Ascending aorta (tissue), 2 donors: Measurements from ENCODE around the gene UBE2A. TPM values are rescaled to one million over a fixed set of nuclear protein-coding genes. Genes with fewer than 3 reads are reported as not detected.

ENCODE experiments used
- DNase-seq, 2 donors: peaks; one replicate each; pipeline ENCODE4 v3.0.0-alpha.2; 2019; ENCODE audit warnings: low spot score in 2 of 2
- H3K27ac ChIP-seq, 2 donors: fragments of 200-600 bp; sonication (generic); one replicate each; pipeline ENCODE4 v1.5.1; 2016 to 2017; ENCODE audit warnings: mild to moderate bottlenecking in 1 of 2
- H3K27me3 ChIP-seq: fragments of 200-600 bp; sonication (generic); one replicate; pipeline ENCODE4 v1.5.1; 2017
- H3K36me3 ChIP-seq, 2 donors: fragments of 200-600 bp; sonication (generic); one replicate each; pipeline ENCODE4 v1.5.1; 2016
- H3K4me1 ChIP-seq, 2 donors: fragments of 200-600 bp; sonication (generic); one replicate each; pipeline ENCODE4 v1.5.1; 2016 to 2017; ENCODE audit warnings: mild to moderate bottlenecking in 1 of 2
- H3K4me3 ChIP-seq, 2 donors: fragments of 200-600 bp; sonication (generic); one replicate each; pipeline ENCODE4 v1.5.1; 2016 to 2017; ENCODE audit warnings: mild to moderate bottlenecking in 1 of 2
- H3K9me3 ChIP-seq, 2 donors: fragments of 200-600 bp; sonication (generic); one replicate each; pipeline ENCODE4 v1.5.1; 2016
- intact Hi-C: fragments of 100-400 bp; cut with DNase I; formaldehyde crosslinking; loops from one replicate; pipeline ENCODE4 v1.15.1; 2023
- total RNA-seq: library from RNA; depleted of rRNA; stranded (reverse); fragments of >200 nt; gene quantifications from one replicate; pipeline ENCODE4 v1.1.0, GENCODE V29; 2016
- TF ChIP-seq, protein P1 (sequence below), 3 experiments: fragments of 200-600 bp in 2 of 3; fragments of 450-650 bp in 1 of 3; sonication (generic) in 2 of 3; IDR thresholded peaks; one replicate each; pipeline ENCODE4 v1.5.1; 2016 to 2019; ENCODE audit warnings: antibody characterized with exemption in 3 of 3, mild to moderate bottlenecking in 1 of 3, moderate library complexity in 1 of 3

The UBE2A gene
- total RNA-seq, 1 donor from 2014 or later: 28.4 TPM

DNA sequence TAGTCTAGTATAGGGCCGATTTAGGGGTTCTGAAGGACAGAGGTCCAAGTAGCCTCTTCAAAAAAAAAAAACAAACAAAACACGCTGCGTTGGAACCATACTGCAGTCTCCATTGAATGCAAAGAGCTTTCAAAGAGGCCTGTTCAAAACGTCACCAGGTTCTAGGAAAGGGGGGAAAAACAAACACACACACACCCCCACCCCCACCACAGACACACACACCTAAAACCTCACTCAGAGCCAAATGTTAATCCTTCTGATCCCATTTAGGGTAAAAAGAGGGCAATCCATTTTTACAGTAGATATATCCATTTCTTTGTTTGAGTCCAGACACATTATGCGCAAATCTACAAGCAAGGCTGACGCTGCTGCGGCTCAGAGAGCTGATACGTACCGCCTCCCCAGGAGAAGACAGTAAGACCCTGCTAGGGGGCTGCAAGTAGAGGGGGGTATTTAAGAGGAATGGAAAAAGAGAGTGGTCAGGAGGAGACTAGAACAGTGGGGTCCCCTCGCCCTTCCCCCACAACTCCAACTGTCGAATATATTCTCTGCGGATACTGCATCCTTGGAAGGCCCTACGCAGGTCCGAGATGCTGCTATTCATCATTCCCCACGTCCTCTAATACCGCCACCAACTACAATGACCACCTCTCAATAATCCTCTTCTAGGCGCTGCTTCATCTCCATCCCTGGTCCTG lies 30.6 kb downstream of the UBE2A start:
- Histone ChIP-seq H3K4me3 (peak overlapping the region; percentile 63 to 77), H3K36me3 (no peaks in the 10 kb centered on the region), H3K27ac (peak overlapping the region; percentile 69 to 79), H3K4me1 (no peaks in the 10 kb centered on the region), H3K27me3 (no peaks in the 10 kb centered on the region), H3K9me3 (no peaks in the 10 kb centered on the region)
- TF ChIP-seq, protein P1, sequence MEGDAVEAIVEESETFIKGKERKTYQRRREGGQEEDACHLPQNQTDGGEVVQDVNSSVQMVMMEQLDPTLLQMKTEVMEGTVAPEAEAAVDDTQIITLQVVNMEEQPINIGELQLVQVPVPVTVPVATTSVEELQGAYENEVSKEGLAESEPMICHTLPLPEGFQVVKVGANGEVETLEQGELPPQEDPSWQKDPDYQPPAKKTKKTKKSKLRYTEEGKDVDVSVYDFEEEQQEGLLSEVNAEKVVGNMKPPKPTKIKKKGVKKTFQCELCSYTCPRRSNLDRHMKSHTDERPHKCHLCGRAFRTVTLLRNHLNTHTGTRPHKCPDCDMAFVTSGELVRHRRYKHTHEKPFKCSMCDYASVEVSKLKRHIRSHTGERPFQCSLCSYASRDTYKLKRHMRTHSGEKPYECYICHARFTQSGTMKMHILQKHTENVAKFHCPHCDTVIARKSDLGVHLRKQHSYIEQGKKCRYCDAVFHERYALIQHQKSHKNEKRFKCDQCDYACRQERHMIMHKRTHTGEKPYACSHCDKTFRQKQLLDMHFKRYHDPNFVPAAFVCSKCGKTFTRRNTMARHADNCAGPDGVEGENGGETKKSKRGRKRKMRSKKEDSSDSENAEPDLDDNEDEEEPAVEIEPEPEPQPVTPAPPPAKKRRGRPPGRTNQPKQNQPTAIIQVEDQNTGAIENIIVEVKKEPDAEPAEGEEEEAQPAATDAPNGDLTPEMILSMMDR (IDR thresholded peaks at IDR 0.05): no peak
- intact Hi-C loops: loop anchor here (2.0 to 10.0 kb wide), 5 partner anchors 30 to 368 kb away; partner anchors contain the start of genes PGRMC1, RPL39, SLC25A5 and UBE2A
- no peak for DNase-seq

DNA sequence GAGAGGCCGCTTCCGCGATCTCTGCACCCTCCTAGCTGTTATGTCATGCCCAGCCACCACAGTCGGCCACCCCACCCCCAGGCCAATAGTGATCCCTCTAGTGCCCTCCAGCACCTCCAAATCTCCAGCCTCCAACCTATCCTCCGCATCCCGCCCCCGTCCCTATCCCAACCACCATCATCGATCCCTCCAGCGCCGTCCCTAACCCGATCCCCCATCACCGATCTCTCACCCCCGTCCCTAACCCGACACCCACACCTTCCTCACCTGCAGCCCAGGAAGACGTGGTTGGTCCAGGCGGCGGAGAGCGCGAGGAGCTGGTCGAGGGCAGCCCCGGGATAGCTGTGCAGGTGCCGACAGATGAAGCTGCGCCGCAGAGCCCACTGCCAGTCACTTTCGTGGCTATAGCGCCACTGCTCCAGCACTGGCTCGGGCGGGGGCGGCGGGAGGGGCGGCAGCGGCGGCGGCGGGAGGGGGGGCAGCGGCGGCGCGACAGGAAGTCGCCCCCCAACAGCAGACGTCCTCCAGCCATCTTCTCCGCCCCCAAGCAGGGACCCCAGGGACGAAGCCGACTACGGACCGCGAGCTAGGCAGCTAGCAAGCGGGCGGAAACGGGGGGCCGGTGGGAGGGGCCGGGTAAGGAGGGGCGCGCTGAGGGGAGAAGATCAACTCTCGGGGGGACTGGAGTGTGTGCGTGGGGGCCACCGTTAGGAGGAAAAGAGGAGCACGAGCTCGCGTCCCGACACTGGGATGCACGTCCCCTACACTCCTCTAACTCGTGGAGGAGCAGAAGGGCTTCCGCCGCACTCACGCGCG lies 31.3 kb downstream of the UBE2A start:
- TF ChIP-seq, protein P1 (IDR thresholded peaks at IDR 0.05): no peak
- peak in 1 of 2 donors; percentile 66 for DNase-seq
- intact Hi-C loops: loop anchor here (2.0 to 10.0 kb wide), 5 partner anchors 31 to 368 kb away; partner anchors contain the start of genes PGRMC1, RPL39, SLC25A5 and UBE2A

DNA sequence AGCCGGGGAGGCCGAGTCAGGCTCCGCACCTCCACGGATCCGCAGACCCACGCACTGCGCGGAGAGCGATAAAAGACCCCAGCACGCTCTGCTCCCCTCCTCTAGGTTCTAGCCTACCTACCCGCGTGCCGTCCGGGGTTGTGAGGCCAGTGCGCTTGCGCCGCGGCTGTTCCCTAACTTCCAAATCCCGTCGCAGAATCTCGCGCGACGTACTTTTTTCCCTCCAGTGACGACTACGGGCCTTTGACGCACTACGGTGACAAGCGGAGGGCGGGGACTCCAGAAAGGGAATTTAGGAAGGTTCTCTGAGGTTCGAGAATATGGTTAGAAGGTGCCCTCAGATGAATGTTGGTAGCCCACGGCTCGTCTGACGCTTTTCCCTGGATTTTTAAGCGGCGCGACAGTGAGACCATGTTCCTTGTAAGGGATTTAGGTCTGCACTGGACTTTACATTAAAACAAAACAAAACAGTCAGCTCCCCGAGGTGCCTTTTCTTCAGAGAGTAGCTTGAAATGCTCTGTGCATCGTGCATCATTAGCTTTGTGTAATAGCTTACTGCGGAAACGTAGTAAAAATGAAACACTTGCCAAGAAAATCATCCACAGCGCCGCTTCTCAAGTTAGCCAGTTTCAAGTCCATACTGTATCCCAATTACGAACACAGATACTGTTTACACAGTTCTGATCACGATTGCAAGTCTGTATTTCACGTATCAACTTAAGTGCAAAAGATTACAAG lies 32.1 kb downstream of the UBE2A start, which contains the start of gene NKRF:
Gene NKRF (minus strand): TSS at position 145 of the 738 bp plus-strand sequence.
- H3K9me3 ChIP-seq: no peaks in the 10 kb centered on the region
- H3K4me1 ChIP-seq: no peaks in the 10 kb centered on the region
- H3K27ac ChIP-seq: peak within 1 kb of the TSS; percentile 69 to 79
- H3K36me3 ChIP-seq: no peaks in the 10 kb centered on the region
- DNase-seq: peak; percentile 68 to 95
- TF ChIP-seq, protein P1 (IDR thresholded peaks at IDR 0.05): no peak
- peak within 1 kb of the TSS; percentile 63 to 77 for H3K4me3 ChIP-seq
- no peaks in the 10 kb centered on the region for H3K27me3 ChIP-seq
- intact Hi-C loops: loop anchor here (5.0 to 10.0 kb wide), 3 partner anchors 186 to 369 kb away; partner anchors contain the start of genes PGRMC1, RPL39 and UPF3B

More for the DNA sequence above, 31.3 kb downstream of the UBE2A start:
- H3K9me3 ChIP-seq: no peaks in the 10 kb centered on the region
- no peaks in the 10 kb centered on the region for H3K36me3 ChIP-seq
- H3K27me3 ChIP-seq: no peaks in the 10 kb centered on the region
- H3K4me3 ChIP-seq: peak overlapping the region; percentile 63 to 77
- no peaks in the 10 kb centered on the region for H3K4me1 ChIP-seq
- peak overlapping the region; percentile 69 to 79 for H3K27ac ChIP-seq

DNA sequence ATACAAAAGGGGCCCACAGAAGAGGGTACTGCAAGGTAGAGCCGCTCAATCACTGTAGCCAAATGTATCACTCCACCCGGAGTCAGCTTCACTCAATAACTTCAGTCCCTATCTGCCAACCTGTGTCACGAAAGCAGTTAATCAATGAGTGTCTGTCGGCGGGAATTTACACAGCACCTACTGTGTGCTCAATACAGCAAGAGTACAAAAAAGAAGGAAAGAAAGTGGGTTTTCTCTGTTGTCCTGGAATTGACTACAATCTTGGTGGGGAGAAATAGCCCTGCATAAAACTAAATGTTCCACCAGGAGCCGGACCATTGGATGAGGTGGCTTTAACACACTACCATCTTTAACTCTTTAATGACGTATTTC lies 32.6 kb downstream of the UBE2A start:
- H3K9me3 ChIP-seq: no peaks in the 10 kb centered on the region
- peak overlapping the region; percentile 69 to 79 for H3K27ac ChIP-seq
- intact Hi-C loops: loop anchor here (5.0 to 10.0 kb wide), 3 partner anchors 185 to 370 kb away; partner anchors contain the start of genes PGRMC1, RPL39 and UPF3B
- no peaks in the 10 kb centered on the region for H3K4me1 ChIP-seq
- DNase-seq: no peak
- H3K36me3 ChIP-seq: no peaks in the 10 kb centered on the region
- H3K27me3 ChIP-seq: no peaks in the 10 kb centered on the region
- TF ChIP-seq, protein P1 (IDR thresholded peaks at IDR 0.05): no peak
- H3K4me3 ChIP-seq: peak overlapping the region; percentile 63 to 77

DNA sequence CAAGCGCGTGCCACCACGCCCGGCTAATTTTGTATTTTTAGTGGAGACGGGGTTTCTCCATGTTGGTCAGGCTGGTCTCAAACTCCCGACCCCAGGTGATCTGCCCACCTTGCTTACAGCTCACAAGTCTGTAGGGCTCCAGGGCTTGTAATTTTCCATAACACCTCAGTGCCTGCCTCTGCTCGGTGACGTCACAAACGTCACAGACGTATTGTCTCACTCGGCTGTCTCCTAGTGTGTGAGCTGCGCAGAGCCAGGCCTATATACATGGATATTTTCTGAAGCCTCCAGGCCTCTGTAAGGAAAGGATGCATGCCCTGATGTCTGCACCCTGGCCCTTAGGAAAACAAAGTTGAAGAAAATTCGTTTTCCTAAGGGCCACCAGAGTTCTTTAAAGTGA lies 40.4 kb downstream of the UBE2A start:
- H3K4me1 ChIP-seq: no peaks in the 10 kb centered on the region

More for the DNA sequence above, 40.4 kb downstream of the UBE2A start:
- no peak overlapping the region for H3K4me3 ChIP-seq
- TF ChIP-seq, protein P1 (IDR thresholded peaks at IDR 0.05): no peak
- no peaks in the 10 kb centered on the region for H3K27me3 ChIP-seq
- H3K36me3 ChIP-seq: no peaks in the 10 kb centered on the region
- intact Hi-C loops: no loop called here
- H3K27ac ChIP-seq: no peak overlapping the region
- H3K9me3 ChIP-seq: no peaks in the 10 kb centered on the region
- no peak for DNase-seq
